ENCODE results near the gene CYP2C18.
"Not testable (repeated sequence)": the region's sequence is repeated elsewhere in the genome, so short reads cannot be mapped to it uniquely, and the experiment has no call there.

Gene CYP2C18

GRCh38 chr10:94683214-94684054, at the start of gene CYP2C18:
Gene CYP2C18, plus strand, starts transcription at chr10:94683729. Its CDS starts 91 bp downstream, at chr10:94683820.
- no peak for DNase-seq

- not testable (repeated sequence) for DNase-seq
These were observed 45.4 kb upstream of the CYP2C18 start for GRCh38 chr10:94638097-94638496.

GRCh38 chr10:94639902-94640301, 43.6 kb upstream of the CYP2C18 start:
- DNase-seq, result no peak

- DNase-seq, result no peak
These were observed 43.0 kb upstream of the CYP2C18 start for GRCh38 chr10:94640562-94640961.

- DNase-seq, result no peak
These were observed 42.0 kb upstream of the CYP2C18 start for GRCh38 chr10:94641480-94641879.

GRCh38 chr10:94644352-94644751, 39.2 kb upstream of the CYP2C18 start:
- no peak for DNase-seq

- no peak for DNase-seq
These were observed 38.2 kb upstream of the CYP2C18 start for GRCh38 chr10:94645285-94645684.

- DNase-seq, result not testable (repeated sequence)
These were observed 28.3 kb upstream of the CYP2C18 start for GRCh38 chr10:94655201-94655600.

- DNase-seq, result not testable (repeated sequence)
These were observed 20.5 kb upstream of the CYP2C18 start for GRCh38 chr10:94663061-94663460.

- no peak for DNase-seq
These were observed 17.0 kb upstream of the CYP2C18 start for GRCh38 chr10:94666391-94667102.

GRCh38 chr10:94673614-94674321, 9.8 kb upstream of the CYP2C18 start:
- no peak for DNase-seq

- no peak for DNase-seq
These were observed 7.0 kb upstream of the CYP2C18 start for GRCh38 chr10:94676496-94676895.

GRCh38 chr10:94677691-94678090, 5.8 kb upstream of the CYP2C18 start:
- no peak for DNase-seq

GRCh38 chr10:94678475-94678874, 5.1 kb upstream of the CYP2C18 start:
- no peak for DNase-seq

GRCh38 chr10:94680544-94680943, 3.0 kb upstream of the CYP2C18 start:
- no peak for DNase-seq

GRCh38 chr10:94682636-94683035, 893 bp upstream of the CYP2C18 start:
- DNase-seq, result not testable (repeated sequence)

- no peak for DNase-seq
These were observed 4.2 kb downstream of the CYP2C18 start for GRCh38 chr10:94687625-94688248.

- DNase-seq, result no peak
These were observed 22.6 kb downstream of the CYP2C18 start for GRCh38 chr10:94706089-94706488.

- DNase-seq, result no peak
These were observed 27.0 kb downstream of the CYP2C18 start for GRCh38 chr10:94710578-94710977.

GRCh38 chr10:94725871-94726270, 42.3 kb downstream of the CYP2C18 start:
- no peak for DNase-seq

GRCh38 chr10:94735197-94735596, 51.7 kb downstream of the CYP2C18 start:
- DNase-seq, result no peak

- no peak for DNase-seq
These were observed 55.1 kb downstream of the CYP2C18 start for GRCh38 chr10:94738588-94738987.

- DNase-seq, result no peak
These were observed 63.6 kb downstream of the CYP2C18 start for GRCh38 chr10:94747137-94747536.
